PFSK-1 (cell line): ENCODE results near the gene LEFTY1.

Source experiments
- FOXP2 ChIP-seq: optimal IDR thresholded peaks from 2 replicates; pipeline ENCODE3; 2011; ENCODE audit warnings: borderline replicate concordance, control low read depth, inconsistent platforms; ENCODE audit not compliant: insufficient read depth; ENCODE audit errors: extremely low read length, extremely low read depth
- POLR2AphosphoS5 ChIP-seq: IDR thresholded peaks from 2 replicates; pipeline ENCODE4 v1.6.1; 2012; ENCODE audit warnings: low read depth, mild to moderate bottlenecking, control low read depth, low read length, moderate library complexity
- SIN3A ChIP-seq: IDR thresholded peaks from 2 replicates; pipeline ENCODE4 v1.6.1; 2012; ENCODE audit warnings: mild to moderate bottlenecking, low read length, moderate library complexity, borderline replicate concordance; ENCODE audit not compliant: insufficient read depth
- TAF1 ChIP-seq: IDR thresholded peaks from 2 replicates; pipeline ENCODE4 v1.6.1; 2012; ENCODE audit warnings: low read length, control low read depth, borderline replicate concordance; ENCODE audit not compliant: insufficient read depth
- TF ChIP-seq, protein P1 (sequence below), 2 experiments: IDR thresholded peaks; 2 replicates each; pipeline versions ENCODE4 v1.6.1 to v1.8.0; 2011 to 2012; ENCODE audit warnings: low read depth in 2 of 2, low read length in 2 of 2, control low read depth in 1 of 2, inconsistent platforms in 1 of 2, mild to moderate bottlenecking in 1 of 2, moderate library complexity in 1 of 2; ENCODE audit not compliant: insufficient read depth in 1 of 2

DNA sequence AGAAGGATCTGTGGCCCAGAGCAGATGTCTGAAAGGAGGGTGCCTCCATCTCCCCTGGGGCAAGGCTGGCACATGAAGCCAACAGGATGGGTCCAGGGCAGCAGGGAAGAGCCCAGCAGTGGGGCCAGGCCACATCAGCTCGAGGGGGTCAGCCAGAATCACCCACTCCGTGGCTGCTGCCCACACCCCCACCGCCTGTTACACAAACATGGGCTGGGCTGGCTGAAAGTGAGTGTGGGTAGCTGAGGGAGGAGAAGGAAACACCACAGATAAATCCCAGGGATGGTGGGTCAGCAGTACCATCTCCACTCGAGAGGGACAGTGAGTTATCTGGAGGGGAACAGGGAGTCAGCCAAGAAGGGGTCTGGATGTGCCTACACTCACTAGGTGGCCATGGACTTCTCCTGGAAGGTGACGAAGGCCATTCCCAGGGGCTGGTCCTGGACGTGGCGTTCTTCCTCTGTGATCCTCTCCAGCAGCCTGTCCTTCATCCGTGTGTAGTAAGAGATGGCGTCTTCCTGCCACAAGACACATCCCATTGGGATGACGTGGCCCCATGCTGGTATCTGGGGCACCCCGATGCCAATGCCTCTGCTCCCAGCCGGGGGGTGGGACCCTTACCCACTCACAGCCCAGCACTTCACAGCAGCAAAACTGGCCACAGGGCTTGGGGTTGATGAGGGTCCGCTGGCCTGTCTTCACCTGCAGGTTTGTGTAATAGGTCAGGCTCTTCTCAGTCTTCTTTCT lies 26.9 kb downstream of the LEFTY1 start:
- TF ChIP-seq SIN3A (no peak), POLR2AphosphoS5 (no peak), TAF1 (no peak), FOXP2 (no peak)
- TF ChIP-seq, protein P1, sequence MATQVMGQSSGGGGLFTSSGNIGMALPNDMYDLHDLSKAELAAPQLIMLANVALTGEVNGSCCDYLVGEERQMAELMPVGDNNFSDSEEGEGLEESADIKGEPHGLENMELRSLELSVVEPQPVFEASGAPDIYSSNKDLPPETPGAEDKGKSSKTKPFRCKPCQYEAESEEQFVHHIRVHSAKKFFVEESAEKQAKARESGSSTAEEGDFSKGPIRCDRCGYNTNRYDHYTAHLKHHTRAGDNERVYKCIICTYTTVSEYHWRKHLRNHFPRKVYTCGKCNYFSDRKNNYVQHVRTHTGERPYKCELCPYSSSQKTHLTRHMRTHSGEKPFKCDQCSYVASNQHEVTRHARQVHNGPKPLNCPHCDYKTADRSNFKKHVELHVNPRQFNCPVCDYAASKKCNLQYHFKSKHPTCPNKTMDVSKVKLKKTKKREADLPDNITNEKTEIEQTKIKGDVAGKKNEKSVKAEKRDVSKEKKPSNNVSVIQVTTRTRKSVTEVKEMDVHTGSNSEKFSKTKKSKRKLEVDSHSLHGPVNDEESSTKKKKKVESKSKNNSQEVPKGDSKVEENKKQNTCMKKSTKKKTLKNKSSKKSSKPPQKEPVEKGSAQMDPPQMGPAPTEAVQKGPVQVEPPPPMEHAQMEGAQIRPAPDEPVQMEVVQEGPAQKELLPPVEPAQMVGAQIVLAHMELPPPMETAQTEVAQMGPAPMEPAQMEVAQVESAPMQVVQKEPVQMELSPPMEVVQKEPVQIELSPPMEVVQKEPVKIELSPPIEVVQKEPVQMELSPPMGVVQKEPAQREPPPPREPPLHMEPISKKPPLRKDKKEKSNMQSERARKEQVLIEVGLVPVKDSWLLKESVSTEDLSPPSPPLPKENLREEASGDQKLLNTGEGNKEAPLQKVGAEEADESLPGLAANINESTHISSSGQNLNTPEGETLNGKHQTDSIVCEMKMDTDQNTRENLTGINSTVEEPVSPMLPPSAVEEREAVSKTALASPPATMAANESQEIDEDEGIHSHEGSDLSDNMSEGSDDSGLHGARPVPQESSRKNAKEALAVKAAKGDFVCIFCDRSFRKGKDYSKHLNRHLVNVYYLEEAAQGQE (IDR thresholded peaks at IDR 0.05; ENCODE audit: insufficient read depth in 1 of 2, low read depth in 2 of 2, low read length in 2 of 2) = no peak
